ENCODE data around the gene ITGA11. TPM values are rescaled to one million over a fixed set of nuclear protein-coding genes. Genes with fewer than 3 reads are reported as not detected.

ITGA11 gene
- polyA plus RNA-seq, 4 donors: 0.27 to 0.99 (median 0.48) TPM; not detected in 1

GRCh38 chr15:68352401-68353062 is 79.4 kb downstream of the ITGA11 start:
- WGBS, 3 donors: 66 to 83% (median 81%) methylated on average over 10 of the region's 10 CpGs
- H3K4me3 ChIP-seq (ENCODE audit: low read depth in 1 of 3, low read length in 3 of 3): no peak overlapping the region
- FAIRE-seq: no peak
- no peaks in the 10 kb centered on the region for H3K4me1 ChIP-seq (ENCODE audit: control insufficient read depth in 3 of 3, insufficient read depth in 2 of 3, low read depth in 1 of 3, low read length in 2 of 3)
- no peak overlapping the region for H3K27ac ChIP-seq (ENCODE audit: low read depth in 1 of 3, low read length in 2 of 3)
- H3K27me3 ChIP-seq (ENCODE audit: control insufficient read depth in 3 of 3, insufficient read depth in 3 of 3, low read length in 3 of 3): peaks cover 0 to 2% (median 0%) of the 10 kb centered on the region in 3 donors
- H3K9me3 ChIP-seq (ENCODE audit: control insufficient read depth in 2 of 2, insufficient read depth in 1 of 2, low read depth in 1 of 2, low read length in 1 of 2): peaks cover 2 to 9% of the 10 kb centered on the region in 2 donors
- H3K36me3 ChIP-seq (ENCODE audit: control insufficient read depth in 3 of 3, insufficient read depth in 2 of 3, low read depth in 1 of 3, low read length in 3 of 3): no peaks in the 10 kb centered on the region
- no peak for DNase-seq

- no peaks in the 10 kb centered on the region for H3K4me1 ChIP-seq (ENCODE audit: control insufficient read depth in 3 of 3, insufficient read depth in 2 of 3, low read depth in 1 of 3, low read length in 2 of 3)
- WGBS, 3 donors: 77 to 84% (median 84%) methylated on average over 6 of the region's 6 CpGs
- H3K27me3 ChIP-seq (ENCODE audit: control insufficient read depth in 3 of 3, insufficient read depth in 3 of 3, low read length in 3 of 3): no peaks in the 10 kb centered on the region
- H3K27ac ChIP-seq (ENCODE audit: low read depth in 1 of 3, low read length in 2 of 3): no peak overlapping the region
- FAIRE-seq (no peak), DNase-seq (no peak)
- H3K9me3 ChIP-seq (ENCODE audit: control insufficient read depth in 2 of 2, insufficient read depth in 1 of 2, low read depth in 1 of 2, low read length in 1 of 2): no peaks in the 10 kb centered on the region
- no peak overlapping the region for H3K4me3 ChIP-seq (ENCODE audit: low read depth in 1 of 3, low read length in 3 of 3)
- H3K36me3 ChIP-seq (ENCODE audit: control insufficient read depth in 3 of 3, insufficient read depth in 2 of 3, low read depth in 1 of 3, low read length in 3 of 3): no peaks in the 10 kb centered on the region
These were observed 82.8 kb downstream of the ITGA11 start for GRCh38 chr15:68349151-68349550.

- no peak overlapping the region for H3K27ac ChIP-seq (ENCODE audit: low read depth in 1 of 3, low read length in 2 of 3)
- no peaks in the 10 kb centered on the region for H3K36me3 ChIP-seq (ENCODE audit: control insufficient read depth in 3 of 3, insufficient read depth in 2 of 3, low read depth in 1 of 3, low read length in 3 of 3)
- H3K4me3 ChIP-seq (ENCODE audit: low read depth in 1 of 3, low read length in 3 of 3): no peak overlapping the region
- H3K9me3 ChIP-seq (ENCODE audit: control insufficient read depth in 2 of 2, insufficient read depth in 1 of 2, low read depth in 1 of 2, low read length in 1 of 2): no peaks in the 10 kb centered on the region
- DNase-seq (no peak), FAIRE-seq (no peak)
- no peaks in the 10 kb centered on the region for H3K4me1 ChIP-seq (ENCODE audit: control insufficient read depth in 3 of 3, insufficient read depth in 2 of 3, low read depth in 1 of 3, low read length in 2 of 3)
- WGBS, 3 donors: 75 to 79% (median 79%) methylated on average over 9 of the region's 9 CpGs
- H3K27me3 ChIP-seq (ENCODE audit: control insufficient read depth in 3 of 3, insufficient read depth in 3 of 3, low read length in 3 of 3): no peaks in the 10 kb centered on the region
These were observed 83.4 kb downstream of the ITGA11 start for GRCh38 chr15:68348606-68349005.

- Histone ChIP-seq H3K4me1 (ENCODE audit: control insufficient read depth in 3 of 3, insufficient read depth in 2 of 3, low read depth in 1 of 3, low read length in 2 of 3) (no peaks in the 10 kb centered on the region), H3K27me3 (ENCODE audit: control insufficient read depth in 3 of 3, insufficient read depth in 3 of 3, low read length in 3 of 3) (no peaks in the 10 kb centered on the region), H3K36me3 (ENCODE audit: control insufficient read depth in 3 of 3, insufficient read depth in 2 of 3, low read depth in 1 of 3, low read length in 3 of 3) (no peaks in the 10 kb centered on the region), H3K4me3 (ENCODE audit: low read depth in 1 of 3, low read length in 3 of 3) (no peak overlapping the region), H3K9me3 (ENCODE audit: control insufficient read depth in 2 of 2, insufficient read depth in 1 of 2, low read depth in 1 of 2, low read length in 1 of 2) (no peaks in the 10 kb centered on the region), H3K27ac (ENCODE audit: low read depth in 1 of 3, low read length in 2 of 3) (no peak overlapping the region)
- 86 to 88% (median 88%) methylated on average over 6 of the region's 6 CpGs for WGBS, 3 donors
- DNase-seq: no peak
- no peak for FAIRE-seq
These were observed 83.9 kb downstream of the ITGA11 start for GRCh38 chr15:68348081-68348480.

GRCh38 chr15:68347392-68347791 is 84.6 kb downstream of the ITGA11 start:
- H3K27me3 ChIP-seq (ENCODE audit: control insufficient read depth in 3 of 3, insufficient read depth in 3 of 3, low read length in 3 of 3): no peaks in the 10 kb centered on the region
- H3K36me3 ChIP-seq (ENCODE audit: control insufficient read depth in 3 of 3, insufficient read depth in 2 of 3, low read depth in 1 of 3, low read length in 3 of 3): no peaks in the 10 kb centered on the region
- WGBS, 3 donors: 72 to 88% (median 86%) methylated on average over 7 of the region's 7 CpGs
- no peak for FAIRE-seq
- no peak for DNase-seq
- H3K4me3 ChIP-seq (ENCODE audit: low read depth in 1 of 3, low read length in 3 of 3): no peak overlapping the region
- no peak overlapping the region for H3K27ac ChIP-seq (ENCODE audit: low read depth in 1 of 3, low read length in 2 of 3)
- no peaks in the 10 kb centered on the region for H3K4me1 ChIP-seq (ENCODE audit: control insufficient read depth in 3 of 3, insufficient read depth in 2 of 3, low read depth in 1 of 3, low read length in 2 of 3)
- no peaks in the 10 kb centered on the region for H3K9me3 ChIP-seq (ENCODE audit: control insufficient read depth in 2 of 2, insufficient read depth in 1 of 2, low read depth in 1 of 2, low read length in 1 of 2)

- peak in 1 of 2 donors; percentile 36 for DNase-seq
- Histone ChIP-seq H3K36me3 (ENCODE audit: control insufficient read depth in 3 of 3, insufficient read depth in 2 of 3, low read depth in 1 of 3, low read length in 3 of 3) (no peaks in the 10 kb centered on the region), H3K4me3 (ENCODE audit: low read depth in 1 of 3, low read length in 3 of 3) (no peak overlapping the region), H3K9me3 (ENCODE audit: control insufficient read depth in 2 of 2, insufficient read depth in 1 of 2, low read depth in 1 of 2, low read length in 1 of 2) (no peaks in the 10 kb centered on the region), H3K27me3 (ENCODE audit: control insufficient read depth in 3 of 3, insufficient read depth in 3 of 3, low read length in 3 of 3) (no peaks in the 10 kb centered on the region), H3K27ac (ENCODE audit: low read depth in 1 of 3, low read length in 2 of 3) (no peak overlapping the region), H3K4me1 (ENCODE audit: control insufficient read depth in 3 of 3, insufficient read depth in 2 of 3, low read depth in 1 of 3, low read length in 2 of 3) (no peaks in the 10 kb centered on the region)
- whole genome bisulfite sequencing, 3 donors: 33 to 62% (median 44%) methylated on average over 6 of the region's 6 CpGs
- FAIRE-seq: no peak
These were observed 85.0 kb downstream of the ITGA11 start for GRCh38 chr15:68346979-68347378.

GRCh38 chr15:68345481-68345880 is 86.5 kb downstream of the ITGA11 start:
- no peak overlapping the region for H3K27ac ChIP-seq (ENCODE audit: low read depth in 1 of 3, low read length in 2 of 3)
- WGBS, 3 donors: 73 to 85% (median 83%) methylated on average over 5 of the region's 5 CpGs
- no peaks in the 10 kb centered on the region for H3K9me3 ChIP-seq (ENCODE audit: control insufficient read depth in 2 of 2, insufficient read depth in 1 of 2, low read depth in 1 of 2, low read length in 1 of 2)
- H3K27me3 ChIP-seq (ENCODE audit: control insufficient read depth in 3 of 3, insufficient read depth in 3 of 3, low read length in 3 of 3): no peaks in the 10 kb centered on the region
- H3K36me3 ChIP-seq (ENCODE audit: control insufficient read depth in 3 of 3, insufficient read depth in 2 of 3, low read depth in 1 of 3, low read length in 3 of 3): no peaks in the 10 kb centered on the region
- FAIRE-seq: no peak
- no peak for DNase-seq
- no peaks in the 10 kb centered on the region for H3K4me1 ChIP-seq (ENCODE audit: control insufficient read depth in 3 of 3, insufficient read depth in 2 of 3, low read depth in 1 of 3, low read length in 2 of 3)
- H3K4me3 ChIP-seq (ENCODE audit: low read depth in 1 of 3, low read length in 3 of 3): no peak overlapping the region

GRCh38 chr15:68344600-68344999 is 87.4 kb downstream of the ITGA11 start:
- 84 to 89% (median 88%) methylated on average over 7 of the region's 7 CpGs for WGBS, 3 donors
- no peak for FAIRE-seq
- Histone ChIP-seq H3K4me3 (ENCODE audit: low read depth in 1 of 3, low read length in 3 of 3) (no peak overlapping the region), H3K4me1 (ENCODE audit: control insufficient read depth in 3 of 3, insufficient read depth in 2 of 3, low read depth in 1 of 3, low read length in 2 of 3) (no peaks in the 10 kb centered on the region), H3K27ac (ENCODE audit: low read depth in 1 of 3, low read length in 2 of 3) (no peak overlapping the region), H3K9me3 (ENCODE audit: control insufficient read depth in 2 of 2, insufficient read depth in 1 of 2, low read depth in 1 of 2, low read length in 1 of 2) (no peaks in the 10 kb centered on the region), H3K27me3 (ENCODE audit: control insufficient read depth in 3 of 3, insufficient read depth in 3 of 3, low read length in 3 of 3) (no peaks in the 10 kb centered on the region), H3K36me3 (ENCODE audit: control insufficient read depth in 3 of 3, insufficient read depth in 2 of 3, low read depth in 1 of 3, low read length in 3 of 3) (no peaks in the 10 kb centered on the region)
- DNase-seq: no peak
